CD4-positive, alpha-beta T cell (primary cell): Measurements from ENCODE around the gene NUDCD3. TPM values are rescaled to one million over a fixed set of nuclear protein-coding genes. Genes with fewer than 3 reads are reported as not detected.
"Not testable (repeated sequence)": the region's sequence is repeated elsewhere in the genome, so short reads cannot be mapped to it uniquely, and the experiment has no call there.

Source experiments
- ATAC-seq: fragments of 200-7000 bp; cut with Tn5 transposase; one replicate; pipeline ENCODE4 v1.10.0; 2022; ENCODE audit warnings: mild to moderate bottlenecking; ENCODE audit not compliant: poor library complexity
- CTCF ChIA-PET: fragments of 350-600 bp; sonication (Branson Sonifier 250); formaldehyde crosslinking; loops from one replicate; lab custom pipeline; 2021; ENCODE audit warnings: antibody characterized with exemption, inconsistent platforms; lab: Charles Lee
- POLR2A ChIA-PET: fragments of 350-600 bp; sonication (Branson Sonifier 250); formaldehyde crosslinking; loops from one replicate; lab custom pipeline; 2021; ENCODE audit warnings: antibody characterized with exemption, inconsistent platforms; lab: Charles Lee
- DNase-seq, 14 experiments: peaks; one replicate each; pipeline ENCODE4 v3.0.0-alpha.2; 2013 to 2020; ENCODE audit warnings: mixed read lengths in 2 of 14
- H3K27ac ChIP-seq, 2 donors: one replicate each; pipeline versions ENCODE4 v1.5.1 to v1.7.0; 2013; ENCODE audit warnings: low read length in 2 of 2, low read depth in 1 of 2, mild to moderate bottlenecking in 1 of 2
- H3K27me3 ChIP-seq, 2 experiments: 1 replicate in 1 of 2; 2 replicates in 1 of 2; pipeline versions ENCODE4 v1.6.1 to v1.7.0; 2013; ENCODE audit warnings: low read length in 2 of 2, control low read depth in 1 of 2, mild to moderate bottlenecking in 1 of 2, moderate library complexity in 1 of 2; ENCODE audit not compliant: insufficient read depth in 2 of 2, control insufficient read depth in 1 of 2
- H3K36me3 ChIP-seq: one replicate; pipeline ENCODE4 v1.6.1; 2013; ENCODE audit warnings: low read length, control low read depth; ENCODE audit not compliant: insufficient read depth
- H3K4me1 ChIP-seq: one replicate; pipeline ENCODE4 v1.6.1; 2013; ENCODE audit warnings: low read length, control low read depth; ENCODE audit not compliant: insufficient read depth
- H3K4me3 ChIP-seq: one replicate; pipeline ENCODE4 v1.5.1; 2013; ENCODE audit warnings: mild to moderate bottlenecking, low read length, moderate library complexity
- H3K9me3 ChIP-seq, 2 experiments: 1 replicate in 1 of 2; 2 replicates in 1 of 2; pipeline versions ENCODE4 v1.6.1 to v1.7.0; 2013; ENCODE audit warnings: low read length in 2 of 2, mild to moderate bottlenecking in 2 of 2, control low read depth in 1 of 2, moderate library complexity in 1 of 2; ENCODE audit not compliant: control insufficient read depth in 1 of 2, insufficient read depth in 1 of 2
- H3K27ac Mint-ChIP-seq: one replicate; pipeline ENCODE4 v1.8.0; 2020; ENCODE audit warnings: mixed read lengths
- H3K27me3 Mint-ChIP-seq: one replicate; pipeline ENCODE4 v1.8.0; 2021; ENCODE audit warnings: mixed read lengths
- H3K36me3 Mint-ChIP-seq: one replicate; pipeline ENCODE4 v1.8.0; 2021; ENCODE audit warnings: low read depth, mixed read lengths
- H3K4me1 Mint-ChIP-seq: one replicate; pipeline ENCODE4 v1.8.0; 2021; ENCODE audit warnings: low read depth, mixed read lengths
- H3K4me3 Mint-ChIP-seq: one replicate; pipeline ENCODE4 v1.8.0; 2020; ENCODE audit warnings: mild to moderate bottlenecking, mixed read lengths
- H3K9me3 Mint-ChIP-seq: one replicate; pipeline ENCODE4 v1.8.0; 2020; ENCODE audit warnings: mixed read lengths
- intact Hi-C, 2 experiments: fragments of 100-400 bp; cut with DNase I in 1 of 2; cut with micrococcal nuclease in 1 of 2; formaldehyde crosslinking; loops; one replicate each; pipeline versions ENCODE4 v1.15.1 to v1.9.0; 2023 to 2025; cut with DNase I, micrococcal nuclease
- total RNA-seq, 174 experiments: library from RNA in 2 of 174; stranded (reverse) in 2 of 174; gene quantifications; one replicate each; pipeline ENCODE4 v1.2.3 and lab custom pipeline; 2021 to 2026
- TF ChIP-seq, protein P1 (sequence below): fragments of 200-600 bp; IDR thresholded peaks from one replicate; pipeline ENCODE4 v1.8.0; 2022; ENCODE audit warnings: antibody characterized with exemption, mild to moderate bottlenecking

NUDCD3 gene
- total RNA-seq, 2 experiments from 2014 or later, result 56.6 to 60.6 TPM

DNA sequence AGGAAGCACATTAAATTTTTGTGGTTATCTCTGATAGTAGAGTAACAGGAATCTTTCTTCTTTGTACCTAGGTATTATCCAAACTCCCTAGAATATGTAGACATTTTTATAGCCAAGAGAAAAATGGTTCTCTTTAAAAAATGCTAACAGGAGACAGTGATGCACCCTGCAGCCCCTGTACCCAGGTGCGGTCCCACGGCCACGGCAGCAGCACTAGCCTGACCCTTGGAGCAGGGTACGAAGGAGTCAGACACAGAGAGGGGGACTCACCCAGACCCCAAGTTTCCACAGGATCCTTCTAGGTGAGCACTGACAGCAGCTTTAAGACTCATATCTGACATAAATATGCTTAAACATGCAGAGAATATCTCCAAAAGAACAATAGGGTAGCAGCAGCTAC is 60.4 kb downstream of the NUDCD3 start:
- no peak for ATAC-seq
- H3K4me1 Mint-ChIP-seq, result peaks cover 52% of the 10 kb centered on the region
- Histone ChIP-seq H3K4me1 (peaks cover 15% of the 10 kb centered on the region), H3K27ac (no peak overlapping the region), H3K36me3 (peaks cover 52% of the 10 kb centered on the region), H3K9me3 (no peaks in the 10 kb centered on the region), H3K4me3 (no peak overlapping the region), H3K27me3 (no peaks in the 10 kb centered on the region)
- peaks cover 63% of the 10 kb centered on the region for H3K36me3 Mint-ChIP-seq
- H3K27ac Mint-ChIP-seq, result peak overlapping the region; percentile 40
- ChIA-PET CTCF (interaction anchor here (0.7 kb wide), 1 partner anchor 38 kb away, joined by 3 read pairs; no protein-coding TSS in a partner anchor), POLR2A (no interaction called here)
- H3K27me3 Mint-ChIP-seq, result no peaks in the 10 kb centered on the region
- no peaks in the 10 kb centered on the region for H3K9me3 Mint-ChIP-seq
- no peak for DNase-seq
- intact Hi-C loops, result loop anchor here in 1 of 2 experiments (5.0 kb wide), 1 partner anchor 47 kb away; no protein-coding TSS in a partner anchor
- no peak overlapping the region for H3K4me3 Mint-ChIP-seq
- TF ChIP-seq, protein P1, sequence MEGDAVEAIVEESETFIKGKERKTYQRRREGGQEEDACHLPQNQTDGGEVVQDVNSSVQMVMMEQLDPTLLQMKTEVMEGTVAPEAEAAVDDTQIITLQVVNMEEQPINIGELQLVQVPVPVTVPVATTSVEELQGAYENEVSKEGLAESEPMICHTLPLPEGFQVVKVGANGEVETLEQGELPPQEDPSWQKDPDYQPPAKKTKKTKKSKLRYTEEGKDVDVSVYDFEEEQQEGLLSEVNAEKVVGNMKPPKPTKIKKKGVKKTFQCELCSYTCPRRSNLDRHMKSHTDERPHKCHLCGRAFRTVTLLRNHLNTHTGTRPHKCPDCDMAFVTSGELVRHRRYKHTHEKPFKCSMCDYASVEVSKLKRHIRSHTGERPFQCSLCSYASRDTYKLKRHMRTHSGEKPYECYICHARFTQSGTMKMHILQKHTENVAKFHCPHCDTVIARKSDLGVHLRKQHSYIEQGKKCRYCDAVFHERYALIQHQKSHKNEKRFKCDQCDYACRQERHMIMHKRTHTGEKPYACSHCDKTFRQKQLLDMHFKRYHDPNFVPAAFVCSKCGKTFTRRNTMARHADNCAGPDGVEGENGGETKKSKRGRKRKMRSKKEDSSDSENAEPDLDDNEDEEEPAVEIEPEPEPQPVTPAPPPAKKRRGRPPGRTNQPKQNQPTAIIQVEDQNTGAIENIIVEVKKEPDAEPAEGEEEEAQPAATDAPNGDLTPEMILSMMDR, result no peak

DNA sequence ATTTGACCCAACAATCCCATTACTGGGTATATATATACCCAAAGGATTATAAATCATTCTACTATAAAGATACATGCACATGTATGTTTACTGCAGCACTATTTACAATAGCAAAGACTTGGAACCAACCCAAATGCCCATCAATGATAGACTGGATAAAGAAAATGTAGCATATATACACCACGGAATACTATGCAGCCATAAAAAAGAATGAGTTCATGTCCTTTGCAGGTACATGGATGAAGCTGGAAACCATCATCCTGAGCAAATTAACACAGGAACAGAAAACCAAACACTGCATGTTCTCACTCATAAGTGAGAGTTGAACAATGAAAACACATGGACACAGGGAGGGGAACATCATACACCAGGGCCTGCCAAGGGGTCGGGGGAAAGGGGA is 65.7 kb downstream of the NUDCD3 start:
- H3K27me3 Mint-ChIP-seq, H3K9me3 ChIP-seq, H3K4me3 Mint-ChIP-seq, CTCF ChIA-PET, POLR2A ChIA-PET, H3K27ac Mint-ChIP-seq, DNase-seq, H3K4me1 ChIP-seq, ATAC-seq, intact Hi-C loops, H3K27me3 ChIP-seq, H3K9me3 Mint-ChIP-seq, H3K27ac ChIP-seq, H3K4me3 ChIP-seq: not testable (repeated sequence)
- Mint-ChIP-seq H3K36me3 (peaks cover 90% of the 10 kb centered on the region), H3K4me1 (peaks cover 64% of the 10 kb centered on the region)
- peaks cover 37% of the 10 kb centered on the region for H3K36me3 ChIP-seq

DNA sequence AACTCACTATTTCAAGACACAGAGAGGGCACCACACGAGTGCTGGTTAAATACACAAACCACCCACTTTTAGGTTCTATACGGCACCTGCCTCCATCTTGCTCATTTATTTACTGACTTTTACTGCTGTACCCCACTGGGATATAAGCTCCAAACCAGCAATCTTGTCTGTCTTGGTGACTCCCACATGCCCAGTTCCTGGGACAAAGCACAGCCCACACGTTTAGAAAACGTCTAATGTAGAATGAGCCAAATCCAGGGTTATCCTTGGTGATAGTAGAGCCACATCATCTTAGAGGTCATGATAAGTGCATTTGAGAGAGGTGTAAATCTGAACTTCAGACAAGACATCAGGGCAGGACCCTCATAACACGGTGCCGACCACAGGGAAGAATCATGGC is 73.5 kb downstream of the NUDCD3 start:
- no peak overlapping the region for H3K27ac Mint-ChIP-seq
- POLR2A ChIA-PET, result interaction anchor here (0.7 kb wide), 1 partner anchor 73 kb away, joined by 4 read pairs; no protein-coding TSS in a partner anchor
- TF ChIP-seq, protein P1, result no peak
- peaks cover under 1% of the 10 kb centered on the region for H3K9me3 Mint-ChIP-seq
- peaks cover 32% of the 10 kb centered on the region for H3K36me3 ChIP-seq
- no peaks in the 10 kb centered on the region for H3K27me3 Mint-ChIP-seq
- no peak overlapping the region for H3K27ac ChIP-seq
- CTCF ChIA-PET, result no interaction called here
- H3K4me3 Mint-ChIP-seq, result no peak overlapping the region
- no peak for ATAC-seq
- no peaks in the 10 kb centered on the region for H3K27me3 ChIP-seq
- DNase-seq, result no peak
- peaks cover 60% of the 10 kb centered on the region for H3K4me1 Mint-ChIP-seq
- peaks cover 94% of the 10 kb centered on the region for H3K36me3 Mint-ChIP-seq
- no peaks in the 10 kb centered on the region for H3K4me1 ChIP-seq
- intact Hi-C loops, result no loop called here
- H3K9me3 ChIP-seq, result no peaks in the 10 kb centered on the region
- no peak overlapping the region for H3K4me3 ChIP-seq

DNA sequence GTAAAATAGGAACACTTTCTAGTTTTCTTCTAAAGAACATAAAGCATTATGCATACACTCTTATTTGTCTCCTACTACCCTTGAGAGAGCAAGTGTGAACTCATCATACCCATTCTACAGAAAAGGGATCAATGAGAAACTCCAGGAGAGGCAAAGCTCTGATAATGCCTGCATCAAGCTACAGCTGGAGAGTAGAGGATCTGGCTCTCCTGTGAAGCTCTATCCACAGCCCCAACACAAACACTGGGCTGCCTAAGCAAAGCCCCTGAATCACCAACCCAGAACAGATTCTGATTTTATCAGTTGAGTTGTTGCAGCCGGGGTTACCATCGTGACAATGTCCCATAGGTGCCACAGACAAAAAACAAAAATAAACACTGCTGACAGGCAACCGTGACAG is 74.9 kb downstream of the NUDCD3 start:
- H3K36me3 Mint-ChIP-seq, result peaks cover 90% of the 10 kb centered on the region
- intact Hi-C loops, result loop anchor here in 1 of 2 experiments (2.0 kb wide), 1 partner anchor 19 kb away; no protein-coding TSS in a partner anchor

More for the DNA sequence above, 74.9 kb downstream of the NUDCD3 start:
- H3K4me1 Mint-ChIP-seq, result peaks cover 50% of the 10 kb centered on the region
- H3K9me3 ChIP-seq, result no peaks in the 10 kb centered on the region
- no peaks in the 10 kb centered on the region for H3K27me3 ChIP-seq
- H3K4me3 ChIP-seq, result no peak overlapping the region
- POLR2A ChIA-PET, result no interaction called here
- H3K27ac Mint-ChIP-seq, result peak overlapping the region; percentile 39
- TF ChIP-seq, protein P1, result no peak
- peaks cover 34% of the 10 kb centered on the region for H3K36me3 ChIP-seq
- peaks cover 2% of the 10 kb centered on the region for H3K9me3 Mint-ChIP-seq
- CTCF ChIA-PET, result interaction anchor here (0.6 to 0.9 kb wide), 2 partner anchors 45 to 723 kb away, joined by 3 to 5 read pairs; no protein-coding TSS in a partner anchor
- no peaks in the 10 kb centered on the region for H3K27me3 Mint-ChIP-seq
- no peak overlapping the region for H3K4me3 Mint-ChIP-seq
- ATAC-seq (no peak), DNase-seq (no peak)
- no peaks in the 10 kb centered on the region for H3K4me1 ChIP-seq
- H3K27ac ChIP-seq, result no peak overlapping the region
